GM23338 (cell line): ENCODE data around the gene PDE4D. TPM values are rescaled to one million over a fixed set of nuclear protein-coding genes. Genes with fewer than 3 reads are reported as not detected.

ENCODE experiments used
- ATAC-seq: fragments of 200-7000 bp; cut with Tn5 transposase; 3 replicates; pipeline ENCODE4 v1.9.1; 2020
- DNase-seq: peaks from one replicate; pipeline ENCODE4 v3.0.0-alpha.2; 2015; ENCODE audit warnings: low spot score
- H2AFZ ChIP-seq: fragments of 200-600 bp; sonication (generic); 2 replicates; pipeline ENCODE4 v1.8.0; 2016; ENCODE audit warnings: antibody characterized with exemption, mild to moderate bottlenecking, moderate library complexity
- H3F3A ChIP-seq: fragments of 200-600 bp; sonication (generic); replicated peaks from 2 replicates; pipeline ENCODE4 v1.8.0; 2017; ENCODE audit warnings: antibody characterized with exemption, mixed run types, low read depth
- H3K27ac ChIP-seq: fragments of 200-600 bp; sonication (generic); 2 replicates; pipeline ENCODE4 v1.6.1; 2016; ENCODE audit warnings: low read depth
- H3K27me3 ChIP-seq: fragments of 200-600 bp; sonication (generic); 2 replicates; pipeline ENCODE4 v1.8.0; 2016; ENCODE audit warnings: mild to moderate bottlenecking, mixed run types, moderate library complexity; ENCODE audit not compliant: insufficient read depth
- H3K36me3 ChIP-seq: fragments of 200-600 bp; sonication (generic); 2 replicates; pipeline ENCODE4 v1.8.0; 2016; ENCODE audit warnings: mild to moderate bottlenecking; ENCODE audit not compliant: insufficient read depth
- H3K4me1 ChIP-seq: fragments of 200-600 bp; sonication (generic); 2 replicates; pipeline ENCODE4 v1.8.0; 2016; ENCODE audit warnings: mild to moderate bottlenecking, moderate library complexity; ENCODE audit not compliant: insufficient read depth
- H3K4me2 ChIP-seq: fragments of 200-600 bp; sonication (generic); 2 replicates; pipeline ENCODE4 v1.7.1; 2017; ENCODE audit warnings: mixed run types
- H3K4me3 ChIP-seq: fragments of 200-600 bp; sonication (generic); 2 replicates; pipeline ENCODE4 v1.6.1; 2016; ENCODE audit warnings: mixed run types
- H3K79me2 ChIP-seq: fragments of 200-600 bp; sonication (generic); replicated peaks from 2 replicates; pipeline ENCODE4 v1.8.0; 2017; ENCODE audit warnings: mild to moderate bottlenecking; ENCODE audit not compliant: insufficient read depth
- H3K9me2 ChIP-seq: fragments of 200-600 bp; sonication (generic); 2 replicates; pipeline ENCODE4 v1.8.0; 2017; ENCODE audit not compliant: insufficient read depth
- H4K20me1 ChIP-seq: fragments of 200-600 bp; sonication (generic); replicated peaks from 2 replicates; pipeline ENCODE4 v1.8.0; 2017; ENCODE audit warnings: mild to moderate bottlenecking; ENCODE audit not compliant: insufficient read depth
- H3K27ac Mint-ChIP-seq: 2 replicates; pipeline ENCODE4 v1.8.0; 2020; ENCODE audit warnings: inconsistent platforms, mild to moderate bottlenecking, moderate library complexity, mixed read lengths
- H3K27me3 Mint-ChIP-seq: 3 replicates; pipeline ENCODE4 v1.8.0; 2022; ENCODE audit warnings: low read depth, mild to moderate bottlenecking, moderate library complexity, mixed read lengths, inconsistent platforms; ENCODE audit not compliant: insufficient read depth, poor library complexity
- H3K36me3 Mint-ChIP-seq: 3 replicates; pipeline ENCODE4 v1.8.0; 2021; ENCODE audit warnings: low read depth, mild to moderate bottlenecking, inconsistent platforms, moderate library complexity, mixed read lengths
- H3K4me1 Mint-ChIP-seq: 3 replicates; pipeline ENCODE4 v1.8.0; 2020; ENCODE audit warnings: mild to moderate bottlenecking, inconsistent platforms, mixed read lengths
- H3K4me3 Mint-ChIP-seq: 3 replicates; pipeline ENCODE4 v1.8.0; 2021; ENCODE audit warnings: moderate library complexity, mild to moderate bottlenecking, inconsistent platforms, mixed read lengths
- H3K9me3 Mint-ChIP-seq: 3 replicates; pipeline ENCODE4 v1.8.0; 2020; ENCODE audit warnings: moderate library complexity, mild to moderate bottlenecking, inconsistent platforms, mixed read lengths
- CREB1 ChIP-seq: fragments of 250-450 bp; sonication (Bioruptor Pico); IDR thresholded peaks from 2 replicates; pipeline ENCODE4 v1.5.0; 2020; ENCODE audit warnings: low read depth, mild to moderate bottlenecking, moderate library complexity
- JUNB ChIP-seq: IDR thresholded peaks from one replicate; pipeline ENCODE4 v1.6.1; 2016; ENCODE audit warnings: antibody characterized with exemption; ENCODE audit not compliant: unreplicated experiment
- NANOG ChIP-seq: IDR thresholded peaks from 2 replicates; pipeline ENCODE4 v1.6.1; 2016; ENCODE audit warnings: antibody characterized with exemption, borderline replicate concordance
- POLR2AphosphoS5 ChIP-seq: IDR thresholded peaks from 2 replicates; pipeline ENCODE4 v1.6.1; 2016; ENCODE audit warnings: antibody characterized with exemption, low read depth
- STAT1 ChIP-seq: IDR thresholded peaks from one replicate; pipeline ENCODE4 v1.6.1; 2016; ENCODE audit warnings: antibody characterized with exemption; ENCODE audit not compliant: unreplicated experiment
- ZNF114 ChIP-seq: fragments of 250-450 bp; sonication (Bioruptor Pico); IDR thresholded peaks from 2 replicates; pipeline ENCODE4 v1.5.0; 2020; ENCODE audit warnings: mild to moderate bottlenecking, moderate library complexity
- ZNF331 ChIP-seq: fragments of 250-450 bp; sonication (Bioruptor Pico); IDR thresholded peaks from 2 replicates; pipeline ENCODE4 v1.5.0; 2020; ENCODE audit warnings: low read depth, mild to moderate bottlenecking, moderate library complexity
- polyA plus RNA-seq: library from polyadenylated mRNA; unstranded; fragments of >200 nt; fragmentation: Nextera tagmentation; extraction: Ambion mirVana; gene quantifications from 2 replicates; pipeline ENCODE4 v1.2.1, GENCODE V29; 2016
- total RNA-seq: library from RNA; depleted of rRNA; stranded (reverse); fragments of >200 nt; shearing (Covaris generic); gene quantifications from 2 replicates; pipeline ENCODE4 v1.2.3, GENCODE V29; 2014
- TF ChIP-seq, protein P1 (sequence below): fragments of 250-450 bp; sonication (Bioruptor Pico); IDR thresholded peaks from 2 replicates; pipeline ENCODE4 v1.5.0; 2020; ENCODE audit warnings: mild to moderate bottlenecking, moderate library complexity

The PDE4D gene
- total and polyA plus RNA-seq, 2 experiments from 2014 or later: 2.1 to 4.7 TPM

DNA sequence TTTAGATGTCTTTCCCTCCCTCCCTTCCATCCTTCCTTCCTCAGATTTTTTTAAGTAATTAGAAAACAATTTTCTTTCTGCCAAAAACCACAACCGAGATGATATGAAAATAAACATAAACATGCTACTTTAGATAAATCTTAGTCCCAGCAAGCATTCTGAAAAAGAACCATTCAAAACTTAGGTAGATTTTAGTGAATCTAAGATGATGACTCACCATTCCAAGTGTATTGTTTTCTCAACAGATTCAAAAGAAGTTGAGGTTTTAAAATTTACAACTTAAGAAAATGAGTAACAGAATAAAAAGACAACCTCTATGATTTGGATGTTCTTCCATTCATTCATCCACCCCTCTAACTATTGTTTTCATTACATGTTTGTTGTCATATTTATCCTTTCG, 465.1 kb downstream of the PDE4D start:
- H2AFZ ChIP-seq: no peak overlapping the region
- no peaks in the 10 kb centered on the region for H3F3A ChIP-seq
- H3K9me3 Mint-ChIP-seq: no peaks in the 10 kb centered on the region
- no peak overlapping the region for H3K27ac ChIP-seq
- H3K4me3 ChIP-seq: no peak overlapping the region
- H3K79me2 ChIP-seq: no peaks in the 10 kb centered on the region
- H3K4me2 ChIP-seq: no peak overlapping the region
- H3K4me1 Mint-ChIP-seq: no peaks in the 10 kb centered on the region
- no peaks in the 10 kb centered on the region for H4K20me1 ChIP-seq
- no peak for DNase-seq
- H3K9me2 ChIP-seq: no peaks in the 10 kb centered on the region
- H3K27me3 ChIP-seq: no peaks in the 10 kb centered on the region
- H3K4me3 Mint-ChIP-seq: no peak overlapping the region
- peak overlapping the region; percentile 30; the same call in 1 of the 2 replicates for H3K27ac Mint-ChIP-seq
- H3K27me3 Mint-ChIP-seq: no peaks in the 10 kb centered on the region
- no peaks in the 10 kb centered on the region for H3K4me1 ChIP-seq
- no peaks in the 10 kb centered on the region for H3K36me3 ChIP-seq
- no peaks in the 10 kb centered on the region for H3K36me3 Mint-ChIP-seq
- no peak for ATAC-seq
- no peak for TF ChIP-seq CREB1 (CRISPR knock-in tag)
- TF ChIP-seq ZNF114 (CRISPR knock-in tag): no peak
- TF ChIP-seq ZNF331 (CRISPR knock-in tag): no peak
- TF ChIP-seq STAT1: no peak
- TF ChIP-seq POLR2AphosphoS5: no peak
- TF ChIP-seq, protein P1, sequence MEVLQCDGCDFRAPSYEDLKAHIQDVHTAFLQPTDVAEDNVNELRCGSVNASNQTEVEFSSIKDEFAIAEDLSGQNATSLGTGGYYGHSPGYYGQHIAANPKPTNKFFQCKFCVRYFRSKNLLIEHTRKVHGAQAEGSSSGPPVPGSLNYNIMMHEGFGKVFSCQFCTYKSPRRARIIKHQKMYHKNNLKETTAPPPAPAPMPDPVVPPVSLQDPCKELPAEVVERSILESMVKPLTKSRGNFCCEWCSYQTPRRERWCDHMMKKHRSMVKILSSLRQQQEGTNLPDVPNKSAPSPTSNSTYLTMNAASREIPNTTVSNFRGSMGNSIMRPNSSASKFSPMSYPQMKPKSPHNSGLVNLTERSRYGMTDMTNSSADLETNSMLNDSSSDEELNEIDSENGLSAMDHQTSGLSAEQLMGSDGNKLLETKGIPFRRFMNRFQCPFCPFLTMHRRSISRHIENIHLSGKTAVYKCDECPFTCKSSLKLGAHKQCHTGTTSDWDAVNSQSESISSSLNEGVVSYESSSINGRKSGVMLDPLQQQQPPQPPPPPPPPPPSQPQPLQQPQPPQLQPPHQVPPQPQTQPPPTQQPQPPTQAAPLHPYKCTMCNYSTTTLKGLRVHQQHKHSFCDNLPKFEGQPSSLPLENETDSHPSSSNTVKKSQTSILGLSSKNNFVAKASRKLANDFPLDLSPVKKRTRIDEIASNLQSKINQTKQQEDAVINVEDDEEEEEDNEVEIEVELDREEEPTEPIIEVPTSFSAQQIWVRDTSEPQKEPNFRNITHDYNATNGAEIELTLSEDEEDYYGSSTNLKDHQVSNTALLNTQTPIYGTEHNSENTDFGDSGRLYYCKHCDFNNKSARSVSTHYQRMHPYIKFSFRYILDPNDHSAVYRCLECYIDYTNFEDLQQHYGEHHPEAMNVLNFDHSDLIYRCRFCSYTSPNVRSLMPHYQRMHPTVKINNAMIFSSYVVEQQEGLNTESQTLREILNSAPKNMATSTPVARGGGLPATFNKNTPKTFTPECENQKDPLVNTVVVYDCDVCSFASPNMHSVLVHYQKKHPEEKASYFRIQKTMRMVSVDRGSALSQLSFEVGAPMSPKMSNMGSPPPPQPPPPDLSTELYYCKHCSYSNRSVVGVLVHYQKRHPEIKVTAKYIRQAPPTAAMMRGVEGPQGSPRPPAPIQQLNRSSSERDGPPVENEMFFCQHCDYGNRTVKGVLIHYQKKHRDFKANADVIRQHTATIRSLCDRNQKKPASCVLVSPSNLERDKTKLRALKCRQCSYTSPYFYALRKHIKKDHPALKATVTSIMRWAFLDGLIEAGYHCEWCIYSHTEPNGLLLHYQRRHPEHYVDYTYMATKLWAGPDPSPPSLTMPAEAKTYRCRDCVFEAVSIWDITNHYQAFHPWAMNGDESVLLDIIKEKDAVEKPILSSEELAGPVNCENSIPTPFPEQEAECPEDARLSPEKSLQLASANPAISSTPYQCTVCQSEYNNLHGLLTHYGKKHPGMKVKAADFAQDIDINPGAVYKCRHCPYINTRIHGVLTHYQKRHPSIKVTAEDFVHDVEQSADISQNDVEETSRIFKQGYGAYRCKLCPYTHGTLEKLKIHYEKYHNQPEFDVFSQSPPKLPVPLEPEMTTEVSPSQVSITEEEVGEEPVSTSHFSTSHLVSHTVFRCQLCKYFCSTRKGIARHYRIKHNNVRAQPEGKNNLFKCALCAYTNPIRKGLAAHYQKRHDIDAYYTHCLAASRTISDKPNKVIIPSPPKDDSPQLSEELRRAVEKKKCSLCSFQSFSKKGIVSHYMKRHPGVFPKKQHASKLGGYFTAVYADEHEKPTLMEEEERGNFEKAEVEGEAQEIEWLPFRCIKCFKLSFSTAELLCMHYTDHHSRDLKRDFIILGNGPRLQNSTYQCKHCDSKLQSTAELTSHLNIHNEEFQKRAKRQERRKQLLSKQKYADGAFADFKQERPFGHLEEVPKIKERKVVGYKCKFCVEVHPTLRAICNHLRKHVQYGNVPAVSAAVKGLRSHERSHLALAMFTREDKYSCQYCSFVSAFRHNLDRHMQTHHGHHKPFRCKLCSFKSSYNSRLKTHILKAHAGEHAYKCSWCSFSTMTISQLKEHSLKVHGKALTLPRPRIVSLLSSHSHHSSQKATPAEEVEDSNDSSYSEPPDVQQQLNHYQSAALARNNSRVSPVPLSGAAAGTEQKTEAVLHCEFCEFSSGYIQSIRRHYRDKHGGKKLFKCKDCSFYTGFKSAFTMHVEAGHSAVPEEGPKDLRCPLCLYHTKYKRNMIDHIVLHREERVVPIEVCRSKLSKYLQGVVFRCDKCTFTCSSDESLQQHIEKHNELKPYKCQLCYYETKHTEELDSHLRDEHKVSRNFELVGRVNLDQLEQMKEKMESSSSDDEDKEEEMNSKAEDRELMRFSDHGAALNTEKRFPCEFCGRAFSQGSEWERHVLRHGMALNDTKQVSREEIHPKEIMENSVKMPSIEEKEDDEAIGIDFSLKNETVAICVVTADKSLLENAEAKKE (CRISPR knock-in tag): no peak
- no peak for TF ChIP-seq JUNB

DNA sequence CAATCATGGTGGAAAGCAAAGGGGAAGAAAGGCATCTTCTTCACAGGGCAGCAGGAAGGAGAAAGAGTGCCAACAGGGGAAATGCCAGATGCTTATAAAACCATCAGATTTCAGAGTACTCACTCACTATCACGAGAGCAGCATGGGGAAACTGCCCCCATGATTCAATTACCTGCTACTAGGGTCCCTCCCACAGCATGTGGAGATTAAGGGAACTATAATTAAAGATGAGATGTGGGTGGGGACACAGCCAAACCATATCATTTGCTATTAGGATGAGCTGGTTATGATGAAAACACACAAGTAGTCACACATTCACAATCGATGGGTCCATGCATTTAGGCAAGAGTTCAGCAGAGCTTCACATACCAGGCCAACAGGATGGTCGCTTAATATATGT, 469.0 kb downstream of the PDE4D start:
- no peaks in the 10 kb centered on the region for H3K9me3 Mint-ChIP-seq
- H3K27me3 Mint-ChIP-seq: no peaks in the 10 kb centered on the region
- H3K4me1 Mint-ChIP-seq: peaks cover 8% of the 10 kb centered on the region; the same call in 2 of the 3 replicates
- H3K27ac Mint-ChIP-seq: no peak overlapping the region
- H3K79me2 ChIP-seq: no peaks in the 10 kb centered on the region
- H2AFZ ChIP-seq: no peak overlapping the region
- no peak overlapping the region for H3K4me3 ChIP-seq
- H3F3A ChIP-seq: no peaks in the 10 kb centered on the region
- no peaks in the 10 kb centered on the region for H3K9me2 ChIP-seq
- H3K36me3 Mint-ChIP-seq: no peaks in the 10 kb centered on the region
- TF ChIP-seq NANOG: no peak
- TF ChIP-seq STAT1: no peak
- TF ChIP-seq ZNF331 (CRISPR knock-in tag): no peak
- TF ChIP-seq POLR2AphosphoS5: no peak
- H3K27ac ChIP-seq: no peak overlapping the region
- H3K4me2 ChIP-seq: no peak overlapping the region
- H3K4me1 ChIP-seq: peaks cover 8% of the 10 kb centered on the region; the same call in 1 of the 2 replicates
- no peak overlapping the region for H3K4me3 Mint-ChIP-seq
- no peak for DNase-seq
- ATAC-seq: no peak
- no peaks in the 10 kb centered on the region for H4K20me1 ChIP-seq
- H3K36me3 ChIP-seq: no peaks in the 10 kb centered on the region
- no peaks in the 10 kb centered on the region for H3K27me3 ChIP-seq
